Activated T-helper 17 cell treated with anti-CD3 and anti-CD28 coated beads, Interleukin-2, amount 50 U/mL, for 72 hours (primary cell): ENCODE measurements around the gene RIMKLB. TPM values are rescaled to one million over a fixed set of nuclear protein-coding genes. Genes with fewer than 3 reads are reported as not detected.
"Not testable (repeated sequence)": the region's sequence is repeated elsewhere in the genome, so short reads cannot be mapped to it uniquely, and the experiment has no call there.

Experiments
- ATAC-seq: fragments of 150-1000 bp; cut with Tn5 transposase; replicated peaks from 2 replicates; pipeline ENCODE4 v1.10.0; 2021; ENCODE audit warnings: mild to moderate bottlenecking, moderate library complexity
- H3K27ac Mint-ChIP-seq: one replicate; pipeline ENCODE4 v1.8.0; 2022; ENCODE audit warnings: mixed read lengths
- H3K27me3 Mint-ChIP-seq: one replicate; pipeline ENCODE4 v1.8.0; 2022; ENCODE audit warnings: mixed read lengths
- H3K36me3 Mint-ChIP-seq: one replicate; pipeline ENCODE4 v1.8.0; 2022; ENCODE audit warnings: low read depth, mild to moderate bottlenecking, mixed read lengths
- H3K4me1 Mint-ChIP-seq: one replicate; pipeline ENCODE4 v1.8.0; 2022; ENCODE audit warnings: mixed read lengths
- H3K4me3 Mint-ChIP-seq: one replicate; pipeline ENCODE4 v1.8.0; 2022; ENCODE audit warnings: mild to moderate bottlenecking, mixed read lengths
- H3K9me3 Mint-ChIP-seq: one replicate; pipeline ENCODE4 v1.8.0; 2022; ENCODE audit warnings: mixed read lengths
- total RNA-seq, 2 donors: library from RNA; stranded (reverse); gene quantifications; one replicate each; pipeline ENCODE4 v1.2.3, GENCODE V29; 2022

The RIMKLB gene
- total RNA-seq, 2 donors from 2014 or later: 0.95 to 1.4 TPM

- Mint-ChIP-seq H3K9me3 (no peaks in the 10 kb centered on the region), H3K36me3 (peaks cover 26% of the 10 kb centered on the region), H3K27ac (no peak overlapping the region), H3K4me3 (no peak overlapping the region), H3K27me3 (no peaks in the 10 kb centered on the region), H3K4me1 (no peaks in the 10 kb centered on the region)
- ATAC-seq: no peak
These were observed 81.5 kb downstream of the RIMKLB start for GRCh38 chr12:8779281-8779680.

GRCh38 chr12:8779862-8780261 is 82.1 kb downstream of the RIMKLB start:
- Mint-ChIP-seq H3K27ac (no peak overlapping the region), H3K9me3 (no peaks in the 10 kb centered on the region), H3K36me3 (peaks cover 21% of the 10 kb centered on the region), H3K4me1 (no peaks in the 10 kb centered on the region), H3K27me3 (no peaks in the 10 kb centered on the region), H3K4me3 (no peak overlapping the region)
- ATAC-seq: no peak

DNA sequence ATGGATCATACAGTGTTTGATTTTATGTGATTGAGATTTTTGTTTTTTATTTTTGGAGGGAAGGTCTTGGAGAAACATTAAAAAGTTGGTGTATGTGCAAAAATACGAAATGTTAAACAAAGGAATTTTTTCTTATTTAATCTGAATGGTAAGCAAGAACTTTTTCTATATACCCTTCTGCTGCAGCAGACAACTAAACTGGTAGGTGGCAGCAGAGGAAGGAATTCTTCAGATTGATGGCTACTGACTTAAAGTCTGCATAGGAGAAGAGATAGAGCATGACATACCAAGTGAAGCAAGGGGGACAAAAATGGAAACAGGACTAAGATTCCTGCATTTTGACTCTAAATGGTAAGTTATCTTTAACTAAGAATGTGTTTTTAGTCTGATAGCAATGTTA is 82.6 kb downstream of the RIMKLB start:
- ATAC-seq: no peak
- Mint-ChIP-seq H3K9me3 (no peaks in the 10 kb centered on the region), H3K36me3 (peaks cover 21% of the 10 kb centered on the region), H3K27ac (no peak overlapping the region), H3K4me1 (no peaks in the 10 kb centered on the region), H3K4me3 (no peak overlapping the region), H3K27me3 (no peaks in the 10 kb centered on the region)

DNA sequence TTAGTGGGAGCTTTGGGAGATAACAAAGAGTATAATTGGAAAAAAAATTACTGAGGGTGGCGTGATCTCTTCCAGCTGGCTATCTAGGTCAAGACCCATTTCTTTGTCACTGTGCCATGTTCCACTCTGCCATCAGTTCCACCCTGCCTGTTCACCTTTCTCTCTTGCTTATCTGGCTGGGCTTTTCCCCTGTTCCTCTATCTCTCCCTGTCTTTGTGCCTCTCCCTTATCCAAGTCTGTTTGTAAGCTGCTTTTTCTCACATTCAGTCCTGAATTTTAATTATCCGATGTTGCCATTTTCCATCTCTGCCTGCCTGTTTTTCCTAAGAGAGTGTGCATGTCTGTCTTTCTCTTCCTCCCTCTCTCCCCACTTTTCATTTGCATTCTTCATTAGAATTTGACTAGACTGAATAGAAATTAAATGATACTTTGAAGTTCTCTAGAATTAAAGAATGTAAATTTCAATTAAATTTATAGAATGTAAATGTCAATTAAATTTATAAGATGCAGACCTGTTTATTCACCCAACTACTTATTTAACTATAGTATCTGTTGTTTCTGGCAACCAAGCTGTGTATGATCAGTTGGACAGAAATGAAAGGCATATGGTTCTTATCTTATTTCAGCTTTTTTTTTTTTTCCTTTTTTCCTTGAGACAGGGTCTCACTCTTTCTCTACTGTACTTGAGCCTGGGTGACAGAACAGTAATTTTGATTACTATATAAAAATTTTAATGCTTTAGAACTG is 83.8 kb downstream of the RIMKLB start:
- no peak for ATAC-seq
- Mint-ChIP-seq H3K27me3 (no peaks in the 10 kb centered on the region), H3K36me3 (peaks cover 15% of the 10 kb centered on the region), H3K4me1 (no peaks in the 10 kb centered on the region), H3K4me3 (no peak overlapping the region), H3K27ac (no peak overlapping the region), H3K9me3 (no peaks in the 10 kb centered on the region)

- ATAC-seq: no peak
- peaks cover 9% of the 10 kb centered on the region for H3K36me3 Mint-ChIP-seq
- H3K27ac Mint-ChIP-seq: no peak overlapping the region
- H3K4me1 Mint-ChIP-seq: no peaks in the 10 kb centered on the region
- H3K27me3 Mint-ChIP-seq: no peaks in the 10 kb centered on the region
- no peaks in the 10 kb centered on the region for H3K9me3 Mint-ChIP-seq
- no peak overlapping the region for H3K4me3 Mint-ChIP-seq
These were observed 86.6 kb downstream of the RIMKLB start for GRCh38 chr12:8784290-8784888.

GRCh38 chr12:8785499-8785898 is 87.7 kb downstream of the RIMKLB start:
- Mint-ChIP-seq H3K27me3 (no peaks in the 10 kb centered on the region), H3K36me3 (peaks cover 9% of the 10 kb centered on the region), H3K27ac (no peak overlapping the region), H3K4me3 (no peak overlapping the region), H3K4me1 (no peaks in the 10 kb centered on the region), H3K9me3 (no peaks in the 10 kb centered on the region)
- ATAC-seq: no peak

- H3K4me1 Mint-ChIP-seq, H3K36me3 Mint-ChIP-seq, H3K27ac Mint-ChIP-seq, H3K4me3 Mint-ChIP-seq, H3K9me3 Mint-ChIP-seq, H3K27me3 Mint-ChIP-seq, ATAC-seq: not testable (repeated sequence)
These were observed 89.4 kb downstream of the RIMKLB start for GRCh38 chr12:8787206-8787605.

- not testable (repeated sequence) for H3K4me1 Mint-ChIP-seq, H3K27ac Mint-ChIP-seq, ATAC-seq, H3K9me3 Mint-ChIP-seq, H3K36me3 Mint-ChIP-seq, H3K27me3 Mint-ChIP-seq
- peak overlapping the region; percentile 28 for H3K4me3 Mint-ChIP-seq
These were observed 90.9 kb downstream of the RIMKLB start for GRCh38 chr12:8788706-8789105.

GRCh38 chr12:8789341-8790013 is 91.7 kb downstream of the RIMKLB start:
- not testable (repeated sequence) for H3K27ac Mint-ChIP-seq, ATAC-seq, H3K4me1 Mint-ChIP-seq, H3K27me3 Mint-ChIP-seq, H3K9me3 Mint-ChIP-seq, H3K4me3 Mint-ChIP-seq, H3K36me3 Mint-ChIP-seq

- ATAC-seq, H3K27me3 Mint-ChIP-seq, H3K4me3 Mint-ChIP-seq: not testable (repeated sequence)
These were observed 95.4 kb downstream of the RIMKLB start for GRCh38 chr12:8793226-8793625.

DNA sequence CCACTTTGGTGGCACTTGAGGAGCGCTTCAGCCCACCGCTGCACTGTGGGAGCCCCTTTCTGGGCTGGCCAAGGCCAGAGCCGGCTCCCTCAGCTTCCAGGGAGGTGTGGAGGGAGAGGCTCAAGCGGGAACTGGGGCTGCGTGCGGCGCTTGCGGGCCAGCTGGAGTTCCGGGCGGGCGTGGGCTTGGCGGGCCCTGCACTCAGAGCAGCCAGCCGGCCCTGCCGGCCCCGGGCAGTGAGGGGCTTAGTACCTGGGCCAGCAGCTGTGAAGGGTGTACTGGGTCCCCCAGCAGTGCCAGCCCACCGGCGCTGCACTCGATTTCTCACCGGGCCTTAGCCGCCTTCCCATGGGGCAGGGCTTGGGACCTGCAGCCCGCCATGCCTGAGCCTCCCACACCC is 96.8 kb downstream of the RIMKLB start:
- H3K4me3 Mint-ChIP-seq, H3K4me1 Mint-ChIP-seq, H3K9me3 Mint-ChIP-seq, H3K36me3 Mint-ChIP-seq, H3K27ac Mint-ChIP-seq, H3K27me3 Mint-ChIP-seq, ATAC-seq: not testable (repeated sequence)

More at GRCh38 chr12:8793226-8793625, 95.4 kb downstream of the RIMKLB start:
- H3K36me3 Mint-ChIP-seq, H3K9me3 Mint-ChIP-seq, H3K27ac Mint-ChIP-seq, H3K4me1 Mint-ChIP-seq: not testable (repeated sequence)

DNA sequence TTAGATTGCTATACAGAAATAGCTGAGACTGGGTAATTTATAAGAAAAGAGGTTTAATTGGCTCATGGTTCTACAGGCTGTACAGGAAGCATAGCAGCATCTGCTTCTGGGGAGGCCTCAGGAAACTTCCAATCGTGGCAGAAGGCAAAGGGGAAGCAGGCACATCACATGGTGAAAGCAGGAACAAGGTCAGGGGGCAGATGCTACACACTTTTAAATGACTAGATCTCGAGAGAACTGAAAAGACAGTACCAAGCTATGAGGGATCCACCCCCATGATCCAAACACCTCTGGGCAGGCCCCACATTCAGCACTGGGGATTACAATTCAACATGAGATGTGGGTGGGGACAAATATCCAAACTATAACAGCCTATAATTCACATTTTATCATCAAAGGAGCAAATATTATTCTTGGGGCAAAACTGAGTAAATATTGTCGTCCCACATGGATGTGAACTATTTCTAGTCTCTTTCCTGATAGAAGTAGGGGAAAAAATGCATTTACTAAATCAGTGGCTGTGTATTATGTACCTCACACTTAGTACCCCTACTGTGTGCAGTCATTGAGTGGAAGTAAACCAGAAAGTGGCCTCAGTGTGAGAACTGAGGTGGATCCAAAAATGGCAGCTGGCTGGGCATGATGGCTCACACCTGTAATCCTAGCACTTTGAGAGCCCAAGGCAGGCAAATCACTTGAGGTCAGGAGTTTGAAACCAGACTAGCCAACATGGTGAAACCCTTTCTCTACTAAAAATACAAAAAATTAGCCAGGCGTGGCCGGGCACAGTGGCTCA is 99.2 kb downstream of the RIMKLB start:
- H3K4me3 Mint-ChIP-seq: no peak overlapping the region
- H3K27me3 Mint-ChIP-seq: no peaks in the 10 kb centered on the region
- H3K36me3 Mint-ChIP-seq: no peaks in the 10 kb centered on the region
- no peak overlapping the region for H3K27ac Mint-ChIP-seq
- no peaks in the 10 kb centered on the region for H3K4me1 Mint-ChIP-seq
- H3K9me3 Mint-ChIP-seq: no peaks in the 10 kb centered on the region
- ATAC-seq: no peak

- not testable (repeated sequence) for H3K4me1 Mint-ChIP-seq, H3K27ac Mint-ChIP-seq, H3K27me3 Mint-ChIP-seq, H3K9me3 Mint-ChIP-seq, H3K4me3 Mint-ChIP-seq, H3K36me3 Mint-ChIP-seq, ATAC-seq
These were observed 103.4 kb downstream of the RIMKLB start for GRCh38 chr12:8801213-8801612.

GRCh38 chr12:8804833-8805232 is 107.0 kb downstream of the RIMKLB start:
- H3K27ac Mint-ChIP-seq, H3K36me3 Mint-ChIP-seq, H3K4me1 Mint-ChIP-seq, ATAC-seq, H3K27me3 Mint-ChIP-seq, H3K4me3 Mint-ChIP-seq, H3K9me3 Mint-ChIP-seq: not testable (repeated sequence)
